Common myeloid progenitor, CD34-positive (primary cell): ENCODE data around the gene ADAM17.

ENCODE experiments used
- CTCF ChIA-PET: fragments of 350-600 bp; sonication (Branson Sonifier 250); formaldehyde crosslinking; loops from one replicate; lab custom pipeline; 2021; ENCODE audit warnings: antibody characterized with exemption; lab: Charles Lee
- POLR2A ChIA-PET: fragments of 350-600 bp; sonication (Branson Sonifier 250); formaldehyde crosslinking; loops from one replicate; lab custom pipeline; 2021; ENCODE audit warnings: antibody characterized with exemption; lab: Charles Lee
- DNase-seq, 3 donors: peaks; one replicate each; pipeline versions ENCODE4 v3.0.0 to v3.0.0-alpha.2; 2013
- H3K27ac ChIP-seq, 2 experiments: 1 replicate in 1 of 2; 2 replicates in 1 of 2; pipeline ENCODE4 v1.7.0; 2013; ENCODE audit warnings: inconsistent platforms in 2 of 2, low read length in 2 of 2, mild to moderate bottlenecking in 2 of 2, low read depth in 1 of 2, moderate library complexity in 1 of 2; ENCODE audit not compliant: severe bottlenecking in 2 of 2, insufficient read depth in 1 of 2, poor library complexity in 1 of 2
- H3K27me3 ChIP-seq, 5 experiments: replicated peaks in 2 of 5; 1 replicate in 3 of 5; 2 replicates in 2 of 5; pipeline versions ENCODE4 v1.6.1 to v1.7.0; 2013; ENCODE audit warnings: low read length in 4 of 5, mild to moderate bottlenecking in 2 of 5, moderate library complexity in 2 of 5, inconsistent platforms in 1 of 5; ENCODE audit not compliant: insufficient read depth in 5 of 5, control insufficient read depth in 4 of 5
- H3K36me3 ChIP-seq, 4 experiments: 1 replicate in 2 of 4; 2 replicates in 2 of 4; pipeline versions ENCODE4 v1.6.1 to v1.7.0; 2013; ENCODE audit warnings: low read length in 3 of 4, control low read depth in 1 of 4, mild to moderate bottlenecking in 1 of 4; ENCODE audit not compliant: control insufficient read depth in 4 of 4, insufficient read depth in 4 of 4
- H3K4me1 ChIP-seq, 4 experiments: 1 replicate in 3 of 4; 2 replicates in 1 of 4; pipeline versions ENCODE4 v1.6.1 to v1.7.1; 2013; ENCODE audit warnings: low read length in 3 of 4, mild to moderate bottlenecking in 3 of 4, control low read depth in 1 of 4, inconsistent platforms in 1 of 4, moderate library complexity in 1 of 4; ENCODE audit not compliant: control insufficient read depth in 4 of 4, insufficient read depth in 4 of 4; ENCODE audit errors: control extremely low read depth in 1 of 4
- H3K4me3 ChIP-seq, 7 experiments: 1 replicate in 4 of 7; 2 replicates in 3 of 7; pipeline versions ENCODE4 v1.5.1 to v1.7.0; 2013; ENCODE audit warnings: mild to moderate bottlenecking in 7 of 7, low read length in 6 of 7, moderate library complexity in 6 of 7, inconsistent platforms in 2 of 7, low read depth in 2 of 7, control low read depth in 1 of 7; ENCODE audit not compliant: insufficient read depth in 4 of 7, control insufficient read depth in 1 of 7; ENCODE audit errors: extremely low read depth in 1 of 7
- H3K9me3 ChIP-seq, 5 experiments: 1 replicate in 4 of 5; 2 replicates in 1 of 5; pipeline versions ENCODE4 v1.6.1 to v1.7.1; 2013; ENCODE audit warnings: low read length in 4 of 5, mild to moderate bottlenecking in 2 of 5, inconsistent platforms in 1 of 5, low read depth in 1 of 5, moderate library complexity in 1 of 5; ENCODE audit not compliant: control insufficient read depth in 4 of 5, insufficient read depth in 2 of 5; ENCODE audit errors: control extremely low read depth in 1 of 5
- WGBS: methylation state at CpG from one replicate; pipeline ENCODE4 v1.1.5; 2013; ENCODE audit not compliant: insufficient coverage; 5-methylcytosine and 5-hydroxymethylcytosine counted together

Gene ADAM17

GRCh38 chr2:9543557-9543956, 12.1 kb downstream of the ADAM17 start:
- H3K4me1 ChIP-seq: peaks cover 18 to 55% (median 36%) of the 10 kb centered on the region in 4 experiments
- H3K27ac ChIP-seq: peak overlapping the region in 1 of 2 experiments; percentile 44
- peak in 2 of 3 donors; percentile 79 to 83 for DNase-seq
- H3K4me3 ChIP-seq: peak overlapping the region in 3 of 7 experiments; percentile 24 to 43 (median 31)
- peaks cover 0 to 4% (median 3%) of the 10 kb centered on the region in 4 experiments for H3K36me3 ChIP-seq
- no peaks in the 10 kb centered on the region for H3K9me3 ChIP-seq
- CTCF ChIA-PET: interaction anchor here (0.5 to 3.2 kb wide), 3 partner anchors 12 to 38 kb away, joined by 3 to 16 read pairs (median 3); partner anchors contain the start of gene ADAM17
- H3K27me3 ChIP-seq: no peaks in the 10 kb centered on the region
- POLR2A ChIA-PET: interaction anchor here (1.6 kb wide), 1 partner anchor 12 kb away, joined by 7 read pairs; the partner anchor contains the start of gene ADAM17
- 0% methylated on average over 1 of the region's 1 CpG for WGBS

GRCh38 chr2:9539531-9539930, 16.1 kb downstream of the ADAM17 start:
- Histone ChIP-seq H3K27ac (peak overlapping the region in 1 of 2 experiments; percentile 8), H3K4me3 (no peak overlapping the region), H3K27me3 (no peaks in the 10 kb centered on the region), H3K4me1 (peaks cover 22 to 61% (median 44%) of the 10 kb centered on the region in 4 experiments), H3K36me3 (peaks cover 0 to 8% (median 3%) of the 10 kb centered on the region in 4 experiments), H3K9me3 (no peaks in the 10 kb centered on the region)
- no peak for DNase-seq
- POLR2A ChIA-PET: interaction anchor here (1.0 to 4.9 kb wide), 2 partner anchors 15 to 91 kb away, joined by 3 to 25 read pairs; partner anchors contain the start of genes ADAM17 and YWHAQ
- no CpG with 5 or more reads among the region's 5 CpGs for WGBS
- CTCF ChIA-PET: interaction anchor here (2.0 to 4.8 kb wide), 3 partner anchors 8 to 16 kb away, joined by 5 to 27 read pairs (median 17); partner anchors contain the start of gene ADAM17

GRCh38 chr2:9538000-9538507, 17.6 kb downstream of the ADAM17 start:
- Histone ChIP-seq H3K27me3 (no peaks in the 10 kb centered on the region), H3K9me3 (no peaks in the 10 kb centered on the region), H3K4me3 (peak overlapping the region in 3 of 7 experiments; percentile 39 to 57 (median 48)), H3K4me1 (peaks cover 11 to 46% (median 33%) of the 10 kb centered on the region in 4 experiments), H3K27ac (peak overlapping the region; percentile 83 to 93), H3K36me3 (peaks cover 4 to 17% (median 9%) of the 10 kb centered on the region in 4 experiments)
- ChIA-PET CTCF (interaction anchor here (1.1 to 4.8 kb wide), 5 partner anchors 10 to 19 kb away, joined by 3 to 27 read pairs (median 5); partner anchors contain the start of gene ADAM17), POLR2A (interaction anchor here (0.6 to 4.9 kb wide), 2 partner anchors 17 to 26 kb away, joined by 4 to 25 read pairs; partner anchors contain the start of gene ADAM17)
- WGBS: no CpG with 5 or more reads among the region's 2 CpGs
- peak; percentile 74 to 83 (median 77) for DNase-seq

GRCh38 chr2:9536504-9536903, 19.1 kb downstream of the ADAM17 start:
- H3K36me3 ChIP-seq: peaks cover 4 to 30% (median 13%) of the 10 kb centered on the region in 4 experiments
- CTCF ChIA-PET: interaction anchor here (0.5 to 4.8 kb wide), 5 partner anchors 14 to 61 kb away, joined by 3 to 27 read pairs (median 4); partner anchors contain the start of gene ADAM17
- 100% methylated on average over 1 of the region's 6 CpGs for WGBS
- POLR2A ChIA-PET: interaction anchor here (0.5 to 4.9 kb wide), 3 partner anchors 15 to 21 kb away, joined by 3 to 25 read pairs (median 4); partner anchors contain the start of gene ADAM17
- H3K4me1 ChIP-seq: peaks cover 10 to 45% (median 30%) of the 10 kb centered on the region in 4 experiments
- DNase-seq: no peak
- H3K9me3 ChIP-seq: no peaks in the 10 kb centered on the region
- H3K27ac ChIP-seq: no peak overlapping the region
- H3K4me3 ChIP-seq: no peak overlapping the region
- no peaks in the 10 kb centered on the region for H3K27me3 ChIP-seq

GRCh38 chr2:9535177-9535576, 20.5 kb downstream of the ADAM17 start:
- no CpG with 5 or more reads among the region's 1 CpG for WGBS

GRCh38 chr2:9533663-9534062, 22.0 kb downstream of the ADAM17 start:
- WGBS: 100% methylated on average over 2 of the region's 2 CpGs
- ChIA-PET POLR2A (interaction anchor here (0.5 kb wide), 1 partner anchor 9 kb away, joined by 3 read pairs; no protein-coding TSS in a partner anchor), CTCF (interaction anchor here (0.6 to 2.8 kb wide), 7 partner anchors 9 to 1129 kb away, joined by 3 to 9 read pairs (median 3); partner anchors contain the start of gene ADAM17)
- H3K4me3 ChIP-seq: no peak overlapping the region
- no peaks in the 10 kb centered on the region for H3K27me3 ChIP-seq
- no peaks in the 10 kb centered on the region for H3K9me3 ChIP-seq
- no peak for DNase-seq
- H3K27ac ChIP-seq: no peak overlapping the region
- peaks cover 10 to 40% (median 18%) of the 10 kb centered on the region in 4 experiments for H3K36me3 ChIP-seq
- H3K4me1 ChIP-seq: peaks cover 7 to 31% (median 18%) of the 10 kb centered on the region in 4 experiments

More at GRCh38 chr2:9535177-9535576, 20.5 kb downstream of the ADAM17 start:
- ChIA-PET POLR2A (interaction anchor here (1.5 kb wide), 1 partner anchor 20 kb away, joined by 5 read pairs; the partner anchor contains the start of gene ADAM17), CTCF (interaction anchor here (0.9 to 1.4 kb wide), 4 partner anchors 20 to 60 kb away, joined by 3 to 6 read pairs (median 4); partner anchors contain the start of gene ADAM17)
- Histone ChIP-seq H3K36me3 (peaks cover 4 to 30% (median 14%) of the 10 kb centered on the region in 4 experiments), H3K9me3 (no peaks in the 10 kb centered on the region), H3K27me3 (no peaks in the 10 kb centered on the region), H3K27ac (no peak overlapping the region), H3K4me3 (no peak overlapping the region), H3K4me1 (peaks cover 10 to 43% (median 30%) of the 10 kb centered on the region in 4 experiments)
- DNase-seq: peak in 1 of 3 donors; percentile 34
